Activated T-helper 2 cell treated with anti-CD3 and anti-CD28 coated beads, Interferon-gamma antibody, Interleukin-2, Interleukin-4, amounts not matched to agents 10 μg/mL and 5 μg/mL and 100 μg/mL, durations not matched to agents 14 hours and 24 hours and 36 hours (primary cell): ENCODE data around the gene CHST8. TPM values are rescaled to one million over a fixed set of nuclear protein-coding genes. Genes with fewer than 3 reads are reported as not detected.
"Not testable (repeated sequence)": the region's sequence is repeated elsewhere in the genome, so short reads cannot be mapped to it uniquely, and the experiment has no call there.

Experiments used
- DNase-seq: peaks from one replicate; pipeline ENCODE4 v3.0.0; 2021; ENCODE audit warnings: low spot score
- H3K27ac Mint-ChIP-seq: one replicate; pipeline ENCODE4 v1.8.0; 2021; ENCODE audit warnings: mixed read lengths
- H3K27me3 Mint-ChIP-seq: one replicate; pipeline ENCODE4 v1.8.0; 2021; ENCODE audit warnings: low read depth, mixed read lengths
- H3K36me3 Mint-ChIP-seq: one replicate; pipeline ENCODE4 v1.8.0; 2021; ENCODE audit warnings: low read depth, mixed read lengths
- H3K4me1 Mint-ChIP-seq: one replicate; pipeline ENCODE4 v1.8.0; 2021; ENCODE audit warnings: low read depth, mixed read lengths
- H3K4me3 Mint-ChIP-seq: one replicate; pipeline ENCODE4 v1.8.0; 2021; ENCODE audit warnings: low read depth, mild to moderate bottlenecking, moderate library complexity, mixed read lengths
- H3K9me3 Mint-ChIP-seq: one replicate; pipeline ENCODE4 v1.8.0; 2021; ENCODE audit warnings: mixed read lengths
- intact Hi-C: fragments of 100-400 bp; cut with micrococcal nuclease; formaldehyde crosslinking; loops from one replicate; pipeline ENCODE4 v1.15.1; 2023
- total RNA-seq: library from RNA; stranded (reverse); gene quantifications from 2 replicates; pipeline ENCODE4 v1.2.3, GENCODE V29; 2022

The CHST8 gene
- total RNA-seq, 1 donor from 2014 or later: not detected

GRCh38 chr19:33685541-33685940 lies 63.8 kb downstream of the CHST8 start:
- intact Hi-C loops: no loop called here
- H3K36me3 Mint-ChIP-seq: no peaks in the 10 kb centered on the region
- DNase-seq: no peak
- H3K9me3 Mint-ChIP-seq: no peaks in the 10 kb centered on the region
- H3K27me3 Mint-ChIP-seq: peaks cover 3% of the 10 kb centered on the region
- H3K4me1 Mint-ChIP-seq: no peaks in the 10 kb centered on the region
- no peak overlapping the region for H3K4me3 Mint-ChIP-seq
- H3K27ac Mint-ChIP-seq: no peak overlapping the region

- no peak for DNase-seq
- intact Hi-C loops: no loop called here
- H3K27ac Mint-ChIP-seq: no peak overlapping the region
- peaks cover 3% of the 10 kb centered on the region for H3K27me3 Mint-ChIP-seq
- no peaks in the 10 kb centered on the region for H3K4me1 Mint-ChIP-seq
- no peaks in the 10 kb centered on the region for H3K36me3 Mint-ChIP-seq
- H3K9me3 Mint-ChIP-seq: no peaks in the 10 kb centered on the region
- no peak overlapping the region for H3K4me3 Mint-ChIP-seq
Measured at GRCh38 chr19:33686262-33686661, 64.5 kb downstream of the CHST8 start.

GRCh38 chr19:33686687-33687480 lies 65.1 kb downstream of the CHST8 start:
- Mint-ChIP-seq H3K27ac (no peak overlapping the region), H3K36me3 (no peaks in the 10 kb centered on the region), H3K4me1 (no peaks in the 10 kb centered on the region), H3K27me3 (peaks cover 3% of the 10 kb centered on the region), H3K4me3 (no peak overlapping the region), H3K9me3 (no peaks in the 10 kb centered on the region)
- intact Hi-C loops: no loop called here
- no peak for DNase-seq

- Mint-ChIP-seq H3K27me3 (peaks cover 3% of the 10 kb centered on the region), H3K4me3 (no peak overlapping the region), H3K4me1 (no peaks in the 10 kb centered on the region), H3K27ac (no peak overlapping the region), H3K9me3 (no peaks in the 10 kb centered on the region), H3K36me3 (no peaks in the 10 kb centered on the region)
- no peak for DNase-seq
- intact Hi-C loops: no loop called here
Measured at GRCh38 chr19:33687481-33688170, 65.9 kb downstream of the CHST8 start.

GRCh38 chr19:33688171-33688992 lies 66.6 kb downstream of the CHST8 start:
- intact Hi-C loops: no loop called here
- DNase-seq: no peak
- no peaks in the 10 kb centered on the region for H3K4me1 Mint-ChIP-seq

GRCh38 chr19:33689138-33689746 lies 67.5 kb downstream of the CHST8 start:
- Mint-ChIP-seq H3K9me3 (no peaks in the 10 kb centered on the region), H3K36me3 (no peaks in the 10 kb centered on the region), H3K4me1 (no peaks in the 10 kb centered on the region), H3K27ac (no peak overlapping the region), H3K27me3 (peaks cover 2% of the 10 kb centered on the region), H3K4me3 (no peak overlapping the region)
- DNase-seq: no peak
- intact Hi-C loops: no loop called here

More at GRCh38 chr19:33688171-33688992, 66.6 kb downstream of the CHST8 start:
- Mint-ChIP-seq H3K27ac (no peak overlapping the region), H3K9me3 (no peaks in the 10 kb centered on the region), H3K36me3 (no peaks in the 10 kb centered on the region), H3K4me3 (no peak overlapping the region), H3K27me3 (peaks cover 3% of the 10 kb centered on the region)

GRCh38 chr19:33689868-33690267 lies 68.1 kb downstream of the CHST8 start:
- Mint-ChIP-seq H3K27me3 (no peaks in the 10 kb centered on the region), H3K4me3 (no peak overlapping the region), H3K9me3 (no peaks in the 10 kb centered on the region), H3K4me1 (no peaks in the 10 kb centered on the region), H3K36me3 (no peaks in the 10 kb centered on the region), H3K27ac (no peak overlapping the region)
- intact Hi-C loops: no loop called here
- DNase-seq: no peak

GRCh38 chr19:33690378-33691029 lies 68.8 kb downstream of the CHST8 start:
- intact Hi-C loops: no loop called here
- no peak overlapping the region for H3K27ac Mint-ChIP-seq
- no peaks in the 10 kb centered on the region for H3K36me3 Mint-ChIP-seq
- H3K4me3 Mint-ChIP-seq: no peak overlapping the region
- no peak for DNase-seq
- no peaks in the 10 kb centered on the region for H3K27me3 Mint-ChIP-seq
- H3K9me3 Mint-ChIP-seq: no peaks in the 10 kb centered on the region
- no peaks in the 10 kb centered on the region for H3K4me1 Mint-ChIP-seq

- H3K27me3 Mint-ChIP-seq: no peaks in the 10 kb centered on the region
- no peaks in the 10 kb centered on the region for H3K9me3 Mint-ChIP-seq
- H3K36me3 Mint-ChIP-seq: no peaks in the 10 kb centered on the region
- no peaks in the 10 kb centered on the region for H3K4me1 Mint-ChIP-seq
- DNase-seq: no peak
- H3K4me3 Mint-ChIP-seq: no peak overlapping the region
- H3K27ac Mint-ChIP-seq: no peak overlapping the region
- intact Hi-C loops: no loop called here
Measured at GRCh38 chr19:33691030-33691427, 69.3 kb downstream of the CHST8 start.

GRCh38 chr19:33691736-33692135 lies 70.0 kb downstream of the CHST8 start:
- DNase-seq: no peak
- H3K36me3 Mint-ChIP-seq: no peaks in the 10 kb centered on the region
- H3K27me3 Mint-ChIP-seq: no peaks in the 10 kb centered on the region
- H3K4me3 Mint-ChIP-seq: no peak overlapping the region
- no peak overlapping the region for H3K27ac Mint-ChIP-seq
- intact Hi-C loops: no loop called here
- no peaks in the 10 kb centered on the region for H3K9me3 Mint-ChIP-seq
- H3K4me1 Mint-ChIP-seq: no peaks in the 10 kb centered on the region

- no peaks in the 10 kb centered on the region for H3K36me3 Mint-ChIP-seq
- no peak overlapping the region for H3K27ac Mint-ChIP-seq
- DNase-seq: no peak
- intact Hi-C loops: no loop called here
- H3K4me1 Mint-ChIP-seq: no peaks in the 10 kb centered on the region
- no peaks in the 10 kb centered on the region for H3K9me3 Mint-ChIP-seq
- H3K4me3 Mint-ChIP-seq: no peak overlapping the region
- no peaks in the 10 kb centered on the region for H3K27me3 Mint-ChIP-seq
Measured at GRCh38 chr19:33693678-33694077, 71.9 kb downstream of the CHST8 start.

GRCh38 chr19:33695547-33695946 lies 73.8 kb downstream of the CHST8 start:
- H3K4me1 Mint-ChIP-seq, H3K9me3 Mint-ChIP-seq, H3K27me3 Mint-ChIP-seq, H3K27ac Mint-ChIP-seq, H3K36me3 Mint-ChIP-seq, intact Hi-C loops, H3K4me3 Mint-ChIP-seq, DNase-seq: not testable (repeated sequence)
